GM18517 (cell line): Measurements from ENCODE around the gene POU2F2.
"Not testable (repeated sequence)": the region's sequence is repeated elsewhere in the genome, so short reads cannot be mapped to it uniquely, and the experiment has no call there.

Experiments used
- ATAC-seq: cut with Tn5 transposase; IDR thresholded peaks from one replicate; pipeline ENCODE4 v1.9.1; 2021; ENCODE audit warnings: mild to moderate bottlenecking, moderate library complexity; ENCODE audit not compliant: unreplicated experiment

Gene POU2F2

DNA sequence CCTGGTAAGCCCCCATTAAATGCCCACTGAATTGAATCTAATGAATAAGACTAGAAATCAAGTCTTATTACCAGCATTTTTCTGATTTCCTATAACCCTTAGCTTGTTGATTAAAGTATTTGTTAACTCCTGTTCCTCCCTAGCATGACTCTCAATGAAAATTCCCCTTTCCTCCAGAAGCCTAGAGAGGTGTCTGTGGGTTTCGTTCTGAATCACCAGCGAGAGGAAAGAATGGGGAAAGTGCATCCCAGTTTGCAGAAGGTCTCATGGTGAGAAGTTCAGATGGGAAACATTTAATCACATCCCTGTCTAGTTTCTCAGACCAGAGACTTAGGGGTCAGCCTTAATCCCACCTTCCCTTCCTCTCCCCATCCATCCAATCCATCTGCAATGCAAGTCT, 26.9 kb downstream of the POU2F2 start:
- ATAC-seq: no peak

DNA sequence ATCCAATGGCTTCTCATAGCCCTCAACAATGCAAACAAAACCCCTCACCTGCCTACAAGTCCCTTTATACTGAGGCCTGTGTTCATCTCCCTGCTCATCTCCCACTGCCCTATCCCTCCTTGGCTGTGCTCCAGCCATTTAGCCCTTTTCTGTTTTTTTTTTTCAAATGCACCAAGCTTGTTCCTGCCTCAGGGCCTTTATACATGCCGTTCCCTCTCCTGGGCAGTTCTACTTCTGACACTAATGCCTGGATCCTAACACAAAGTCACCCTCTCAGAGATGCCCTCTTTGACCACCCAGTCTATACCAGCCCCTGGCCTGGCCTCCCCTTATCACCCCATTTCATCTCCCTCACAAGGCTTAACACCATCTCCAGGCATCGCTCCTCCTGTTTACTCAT, 29.4 kb downstream of the POU2F2 start:
- ATAC-seq: no peak

DNA sequence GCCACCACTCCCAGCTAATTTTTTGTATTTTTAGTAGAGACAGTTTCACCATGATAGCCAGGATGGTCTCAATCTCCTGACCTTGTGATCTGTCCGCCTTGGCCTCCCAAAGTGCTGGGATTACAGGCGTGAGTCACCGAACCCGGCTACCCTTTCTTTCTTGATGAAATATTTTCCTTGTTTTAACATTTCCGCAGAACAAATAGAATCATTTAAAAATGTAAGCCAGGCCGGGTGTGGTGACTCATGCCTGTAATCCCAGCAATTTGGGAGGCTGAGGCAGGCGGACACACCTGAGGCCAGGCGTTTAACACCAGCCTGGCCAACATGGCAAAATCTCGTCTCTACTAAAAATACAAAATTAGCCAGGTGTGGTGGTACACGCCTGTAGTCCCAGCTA, 32.0 kb downstream of the POU2F2 start:
- ATAC-seq: not testable (repeated sequence)

DNA sequence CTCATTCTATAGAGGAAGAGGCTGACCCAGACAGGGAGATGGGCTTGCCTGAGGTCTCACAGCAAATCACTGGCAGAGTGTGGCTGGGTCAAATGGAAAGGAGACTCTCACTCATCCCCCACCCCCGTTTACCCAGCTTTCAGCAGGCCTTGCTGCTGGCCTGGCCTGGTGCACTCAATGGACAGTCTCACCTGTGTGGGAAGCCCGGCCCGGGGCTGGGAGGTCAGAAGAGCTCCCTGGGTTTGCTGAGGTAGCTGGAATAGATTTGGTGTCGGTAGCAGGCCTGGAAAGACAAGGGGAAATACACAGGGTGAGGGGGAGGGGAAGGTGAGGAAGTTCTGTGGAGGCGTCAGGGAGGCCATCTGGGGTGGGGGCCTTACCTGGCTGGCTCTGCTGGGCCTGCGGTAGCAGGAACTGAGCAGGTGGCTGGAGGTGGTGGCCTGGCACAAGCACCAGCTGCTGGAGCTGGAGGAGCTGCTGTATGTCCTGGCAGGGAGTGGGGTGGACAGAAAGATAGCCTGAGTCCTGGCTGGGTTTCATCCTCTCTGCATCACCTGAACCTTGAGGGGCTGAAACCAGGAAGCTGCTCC, 32.8 kb downstream of the POU2F2 start:
- no peak for ATAC-seq

DNA sequence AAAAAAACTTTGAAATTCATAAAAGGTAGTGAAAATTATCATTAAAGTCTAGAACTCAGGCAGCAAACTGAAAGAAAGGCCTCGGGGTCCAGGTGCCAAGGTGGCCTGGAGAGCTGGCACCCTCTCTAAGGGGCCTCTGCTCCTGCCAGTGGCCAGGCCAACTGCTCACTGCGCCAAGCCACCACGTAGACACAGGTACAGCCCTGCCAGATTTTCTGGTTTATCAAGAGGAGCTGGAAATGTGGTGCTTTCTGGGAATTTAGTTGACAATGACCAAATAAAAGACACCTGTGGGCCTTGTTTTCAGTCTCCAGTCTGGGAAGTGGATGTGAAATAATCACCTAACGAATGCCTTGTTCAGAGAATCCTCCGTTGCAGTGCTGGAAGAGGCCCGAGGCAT, 33.5 kb downstream of the POU2F2 start:
- ATAC-seq: no peak

DNA sequence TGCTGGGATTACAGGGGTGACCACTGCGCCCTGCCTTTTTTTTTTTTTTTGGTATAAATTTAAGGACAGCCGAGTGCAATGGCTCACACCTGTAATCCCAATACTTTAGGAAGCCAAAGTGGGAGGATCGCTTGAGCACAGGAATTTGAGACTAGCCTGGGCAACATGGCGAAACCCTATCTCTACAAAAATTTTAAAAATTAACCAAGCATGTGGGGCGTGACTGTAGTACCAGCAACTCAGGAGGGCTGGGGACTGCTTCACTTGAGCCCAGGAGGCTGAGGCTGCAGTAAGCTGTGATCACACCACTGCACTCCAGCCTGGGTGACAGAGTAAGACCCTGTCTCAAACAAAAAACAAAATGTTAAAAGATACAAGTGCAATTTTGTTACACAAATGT, 34.8 kb downstream of the POU2F2 start:
- no peak for ATAC-seq

DNA sequence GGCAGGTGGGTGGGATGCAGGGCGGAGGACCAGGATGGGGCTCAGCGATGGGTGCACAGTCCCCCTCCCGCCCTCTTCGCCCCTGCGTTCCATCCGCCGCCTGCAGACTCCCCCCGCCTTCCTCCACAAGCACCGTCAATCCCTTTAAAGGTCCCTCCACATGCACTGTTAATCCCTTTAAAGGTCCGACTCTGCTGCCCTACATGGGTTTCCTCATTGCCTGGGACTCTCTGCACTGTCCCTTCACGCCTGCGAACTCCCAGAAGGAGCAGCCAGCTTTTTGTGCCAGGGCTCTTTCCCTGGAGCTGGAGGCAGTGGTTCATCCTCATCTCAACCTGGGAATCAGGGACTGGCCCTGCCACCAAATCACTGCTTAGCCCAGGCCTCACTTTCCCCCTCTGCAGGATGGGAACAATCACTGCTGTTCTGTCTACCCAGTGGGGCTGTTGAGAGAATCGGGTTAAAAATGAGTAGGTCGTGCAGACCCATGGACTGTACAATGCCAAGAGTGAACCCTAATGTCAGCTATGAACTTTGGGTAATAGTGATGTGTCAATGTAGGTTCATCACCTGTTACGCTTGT, 35.9 kb downstream of the POU2F2 start:
- no peak for ATAC-seq

DNA sequence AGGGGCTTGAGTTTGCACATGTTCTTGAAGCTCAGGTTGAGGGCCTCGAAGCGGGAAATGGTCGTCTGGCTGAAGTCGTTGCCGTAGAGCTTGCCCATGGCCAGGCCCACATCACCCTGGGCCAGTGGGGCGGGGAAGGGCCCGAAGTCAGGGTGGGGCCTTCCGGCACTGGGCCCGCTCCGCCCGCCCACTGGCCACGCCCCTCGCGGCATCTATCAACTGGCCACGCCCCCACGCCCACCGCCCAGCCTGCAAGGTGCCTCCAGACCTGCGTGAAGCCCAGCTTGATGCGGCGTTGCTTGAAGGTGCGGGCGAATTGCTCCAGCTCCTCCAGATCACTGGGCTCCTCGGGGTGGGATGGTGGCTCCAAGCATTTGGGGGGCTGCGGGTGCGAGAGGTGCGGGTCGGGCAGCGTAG, 36.4 kb downstream of the POU2F2 start:
- ATAC-seq: no peak

DNA sequence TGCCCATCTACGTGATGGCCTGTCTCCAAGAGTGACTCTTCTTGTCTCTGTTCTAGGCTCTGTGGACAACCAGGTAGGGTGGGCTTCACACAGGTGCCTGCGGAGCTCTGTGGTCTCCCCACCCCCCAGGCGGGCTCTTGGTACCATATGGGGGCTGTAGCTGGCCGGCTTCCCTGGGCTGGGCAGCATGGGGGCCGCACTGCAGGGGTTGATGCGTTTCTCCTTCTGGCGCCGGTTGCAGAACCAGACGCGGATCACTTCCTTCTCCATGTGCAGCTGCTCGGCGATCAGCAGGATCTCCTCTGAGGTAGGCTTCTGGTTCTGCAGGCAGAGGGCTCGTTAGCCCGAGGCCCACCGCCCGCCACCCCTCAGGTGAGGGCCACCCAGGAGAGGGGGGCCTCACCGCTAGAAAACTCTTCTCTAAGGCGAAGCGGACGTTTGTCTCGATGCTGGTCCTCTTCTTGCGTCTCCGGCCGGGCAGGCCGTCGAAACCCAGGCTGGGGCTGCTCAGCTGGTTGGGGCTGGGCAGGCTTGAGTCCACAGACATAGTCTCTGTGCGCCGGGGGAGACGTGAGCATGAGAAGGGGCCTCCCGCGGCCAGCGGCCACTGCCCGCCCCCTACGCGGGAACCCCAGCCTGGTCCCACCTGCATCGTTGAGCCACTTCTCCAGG, 37.0 kb downstream of the POU2F2 start:
- no peak for ATAC-seq

DNA sequence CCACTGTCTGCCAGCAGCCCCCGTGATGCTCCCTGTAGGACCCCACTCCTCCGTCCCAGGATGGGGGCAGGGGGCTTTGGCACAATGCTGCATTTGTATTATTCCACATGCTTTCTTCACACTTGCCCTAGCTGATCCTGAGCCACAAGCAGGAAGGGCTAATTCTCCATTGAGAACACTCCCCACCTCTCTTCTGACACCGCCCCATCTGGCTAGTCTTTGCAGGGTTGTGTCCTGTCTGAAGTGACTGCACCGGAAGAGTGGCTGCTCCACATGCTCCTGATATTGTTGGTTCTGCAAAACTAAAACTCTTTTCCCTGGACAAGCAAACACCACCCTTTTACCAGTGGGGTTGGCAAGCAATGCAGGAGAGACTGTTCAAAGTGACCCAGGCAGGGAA, 38.3 kb downstream of the POU2F2 start:
- ATAC-seq: no peak

DNA sequence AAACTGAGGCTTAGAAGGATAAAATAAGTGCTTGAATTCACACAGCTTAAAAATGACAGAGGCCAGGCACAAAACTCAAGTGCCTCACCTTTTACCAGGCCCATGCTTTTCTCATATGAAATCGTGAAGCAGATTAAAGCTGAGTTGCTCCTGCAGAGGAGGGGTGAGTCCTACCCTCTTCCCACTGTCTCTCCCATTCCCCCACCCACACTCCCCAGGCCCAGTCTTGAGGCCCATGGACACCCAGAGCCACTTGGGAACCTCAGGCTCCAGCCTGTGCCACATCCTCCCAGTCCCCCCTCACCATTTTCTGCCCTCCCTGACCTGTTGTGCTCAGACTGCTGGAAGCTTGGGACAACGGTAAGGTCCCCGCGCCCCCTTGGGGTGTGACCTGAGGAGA, 38.7 kb downstream of the POU2F2 start:
- ATAC-seq: no peak

DNA sequence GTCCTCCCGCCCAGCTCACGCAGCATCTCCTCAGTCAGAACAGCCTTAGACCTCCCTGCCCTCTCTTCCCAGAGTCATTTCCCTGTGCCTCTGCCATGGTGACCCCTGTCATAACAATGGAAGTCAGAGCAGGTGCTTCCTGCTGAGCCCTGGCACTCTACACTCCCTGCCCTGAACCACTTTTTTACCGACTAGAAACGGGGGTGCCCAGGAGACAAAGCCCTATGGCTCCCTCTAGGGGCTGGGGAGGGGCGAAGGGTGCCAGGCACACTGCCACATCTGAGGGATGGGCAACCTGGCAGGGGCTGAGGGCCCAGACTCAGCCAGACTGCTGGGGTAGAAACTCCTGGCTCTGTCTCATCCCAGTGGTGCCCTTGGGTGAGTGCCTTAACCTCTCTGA, 39.9 kb downstream of the POU2F2 start:
- no peak for ATAC-seq

DNA sequence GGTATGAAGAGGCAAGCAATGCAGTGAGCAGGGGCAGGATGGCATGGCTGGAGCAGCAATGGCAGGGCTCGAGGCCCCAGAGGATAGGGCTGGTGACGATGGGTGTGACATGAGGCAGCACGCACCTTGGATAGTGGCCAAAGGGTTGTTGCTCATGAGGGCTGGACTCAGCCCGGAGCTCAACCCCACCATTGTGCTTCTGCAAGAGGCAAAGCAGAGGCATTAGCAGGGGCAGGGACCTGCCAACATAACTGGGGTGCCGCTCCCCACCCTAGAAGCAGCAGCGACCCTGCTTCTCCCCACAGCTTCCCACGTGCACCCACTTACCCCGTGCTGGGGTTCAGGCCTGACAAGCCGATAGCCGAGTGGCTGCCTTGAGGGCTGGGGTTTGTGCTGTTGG, 40.5 kb downstream of the POU2F2 start:
- no peak for ATAC-seq

DNA sequence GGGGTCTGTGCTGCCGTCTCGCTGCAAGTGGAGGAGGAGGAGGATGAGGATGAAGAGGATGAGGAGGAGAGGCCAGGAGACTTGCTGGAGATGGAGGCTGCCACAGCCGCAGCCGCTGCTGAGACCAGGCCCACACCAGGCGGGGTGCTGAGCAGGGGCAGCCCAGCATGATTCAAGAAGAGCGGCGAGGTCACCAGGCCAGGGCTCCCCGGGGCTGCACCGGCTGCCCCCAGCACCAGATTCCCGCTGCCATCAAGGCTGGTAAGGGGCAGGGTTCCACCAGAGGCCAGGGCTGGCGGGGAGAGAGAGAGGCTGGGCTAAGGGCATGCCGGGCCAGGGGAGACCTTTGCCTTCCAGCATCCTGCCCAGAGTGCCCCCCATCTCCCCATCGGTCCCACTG, 40.9 kb downstream of the POU2F2 start:
- ATAC-seq: no peak

DNA sequence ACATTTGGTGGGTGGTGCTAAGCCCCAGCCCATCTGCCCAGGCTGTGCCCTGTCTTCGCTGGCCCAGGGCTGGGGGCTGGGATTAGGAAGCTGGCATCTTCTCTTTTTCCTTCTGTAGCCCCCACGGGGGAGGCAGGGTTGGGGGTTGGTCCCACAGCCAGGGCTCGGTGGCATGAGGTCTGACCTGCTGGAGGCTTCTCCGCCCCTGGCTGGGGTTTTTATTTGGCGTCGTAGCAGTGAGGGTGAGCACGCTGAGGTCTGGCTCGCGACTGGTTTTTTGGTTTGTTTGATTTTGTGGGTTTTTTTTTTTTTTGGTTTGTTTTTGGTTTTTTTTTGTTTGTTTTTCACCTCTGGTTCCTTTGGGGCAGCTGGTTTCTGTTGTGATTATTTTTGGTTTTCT, 41.6 kb downstream of the POU2F2 start:
- no peak for ATAC-seq

DNA sequence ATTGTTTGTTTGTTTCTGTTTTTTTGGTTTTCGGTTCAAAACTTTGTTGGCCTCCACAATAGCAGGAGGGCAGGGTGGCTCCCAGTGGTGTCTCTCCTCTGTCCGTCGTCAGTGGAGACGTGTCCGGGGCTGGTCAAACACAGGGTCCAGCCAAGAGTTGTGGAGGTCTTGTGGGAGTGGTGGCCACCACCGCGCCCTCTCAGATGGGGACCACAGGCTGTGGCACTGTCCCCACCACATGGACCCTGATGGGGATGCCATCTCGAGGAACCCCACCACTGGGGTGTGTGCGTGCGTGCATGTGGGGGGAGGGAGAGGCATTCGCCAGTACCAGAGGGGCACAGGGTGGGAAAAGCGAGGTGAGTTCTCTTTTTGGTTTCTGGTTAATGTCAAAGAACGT, 42.5 kb downstream of the POU2F2 start:
- no peak for ATAC-seq

DNA sequence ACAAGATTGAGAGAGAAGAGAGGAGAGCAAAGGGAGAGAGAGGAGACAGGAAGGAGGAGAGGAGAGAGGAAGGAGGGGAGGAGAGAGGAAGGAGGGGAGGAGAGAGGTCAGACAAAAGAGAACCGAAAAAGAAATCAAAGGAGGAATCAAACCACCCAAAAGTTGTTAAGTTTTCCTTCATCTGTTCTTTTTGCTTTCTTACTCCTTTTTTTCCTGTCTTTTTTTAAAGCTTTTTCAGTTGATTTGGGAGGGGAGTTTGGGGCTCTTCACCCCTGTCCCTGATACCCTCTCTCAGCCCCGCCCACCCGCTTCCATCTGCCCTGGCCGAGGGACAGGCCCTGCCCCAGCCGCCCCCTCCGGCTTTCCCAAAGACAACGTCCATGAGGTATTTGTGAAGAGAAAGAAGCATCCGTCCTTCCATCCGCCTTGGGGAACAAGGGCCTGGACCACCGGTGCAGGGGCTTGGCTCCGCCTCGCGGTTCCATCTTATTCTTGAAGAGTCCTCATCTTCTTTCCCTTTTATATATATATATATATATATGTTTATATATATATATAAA, 43.0 kb downstream of the POU2F2 start:
- no peak for ATAC-seq

DNA sequence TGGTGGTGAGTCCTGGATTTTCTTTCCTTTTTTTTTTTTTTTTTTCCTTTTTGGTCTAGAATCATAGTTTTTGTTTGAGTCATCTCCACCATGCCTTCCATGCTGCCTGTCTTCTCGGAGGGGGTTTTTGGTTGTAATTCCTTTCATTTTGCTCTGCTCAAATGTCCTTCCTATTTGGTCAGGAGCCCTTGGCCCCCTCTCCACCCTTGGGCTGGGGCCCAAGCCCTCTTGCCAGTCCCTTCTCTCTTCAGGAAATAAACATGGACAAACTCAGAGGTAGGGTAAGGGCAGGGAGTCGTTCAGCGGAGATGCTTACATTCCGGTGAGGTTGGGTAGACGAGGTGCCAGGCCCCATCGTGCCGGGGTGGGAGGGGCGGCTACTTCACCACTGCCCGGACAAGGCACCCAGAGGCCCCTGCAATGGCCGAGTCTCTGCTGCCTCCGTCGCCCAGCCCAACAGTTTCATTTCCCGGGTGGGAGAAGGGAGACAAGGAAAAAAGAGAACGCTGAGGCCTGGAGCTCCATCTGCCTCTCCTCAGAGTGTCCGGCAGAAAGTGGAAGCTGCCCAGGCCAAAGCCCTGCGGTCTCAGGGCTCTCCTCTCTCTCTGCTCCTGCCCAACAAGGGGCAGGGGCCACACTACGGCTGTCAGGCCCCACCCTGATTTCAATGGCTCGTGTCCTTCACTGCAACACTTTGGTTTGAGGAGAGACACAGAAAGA, 43.6 kb downstream of the POU2F2 start:
- ATAC-seq: no peak

DNA sequence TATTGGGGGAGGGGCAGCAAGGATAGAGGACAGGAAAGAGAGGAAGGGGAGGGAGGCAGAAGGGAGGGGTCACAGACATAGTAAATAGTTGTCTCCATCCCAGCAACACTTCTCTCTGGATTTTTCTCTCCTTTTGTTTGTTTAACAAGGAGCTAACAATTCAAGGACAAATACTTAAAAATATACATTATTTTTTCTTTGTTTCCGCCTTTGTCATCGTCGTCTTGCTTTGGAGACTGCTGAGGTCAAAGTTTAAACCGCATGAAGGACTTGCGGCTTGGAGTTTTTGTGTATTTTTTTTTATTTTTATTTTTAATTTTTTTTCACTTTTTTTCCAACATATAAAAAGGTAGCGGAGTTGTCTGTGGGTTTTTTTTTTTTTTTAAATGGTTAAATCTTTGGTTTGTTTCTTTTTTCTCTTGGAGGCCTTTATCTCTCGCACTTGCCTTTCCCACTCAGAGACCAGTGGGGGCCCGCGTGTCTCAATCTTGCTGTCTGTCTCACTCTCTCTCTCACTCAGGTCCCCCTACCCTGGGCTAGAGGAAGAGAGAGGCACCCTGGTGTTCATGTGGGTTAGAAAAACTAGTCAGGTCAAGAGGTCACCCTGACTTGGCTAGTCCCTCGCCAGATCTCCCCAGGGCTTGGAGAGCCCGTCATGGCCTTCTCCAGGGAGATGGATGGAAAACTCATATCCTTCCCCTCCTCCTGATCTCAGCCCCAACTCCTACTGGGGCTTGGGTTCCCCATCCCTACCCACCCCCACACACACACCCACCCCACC, 45.3 kb downstream of the POU2F2 start:
- no peak for ATAC-seq

DNA sequence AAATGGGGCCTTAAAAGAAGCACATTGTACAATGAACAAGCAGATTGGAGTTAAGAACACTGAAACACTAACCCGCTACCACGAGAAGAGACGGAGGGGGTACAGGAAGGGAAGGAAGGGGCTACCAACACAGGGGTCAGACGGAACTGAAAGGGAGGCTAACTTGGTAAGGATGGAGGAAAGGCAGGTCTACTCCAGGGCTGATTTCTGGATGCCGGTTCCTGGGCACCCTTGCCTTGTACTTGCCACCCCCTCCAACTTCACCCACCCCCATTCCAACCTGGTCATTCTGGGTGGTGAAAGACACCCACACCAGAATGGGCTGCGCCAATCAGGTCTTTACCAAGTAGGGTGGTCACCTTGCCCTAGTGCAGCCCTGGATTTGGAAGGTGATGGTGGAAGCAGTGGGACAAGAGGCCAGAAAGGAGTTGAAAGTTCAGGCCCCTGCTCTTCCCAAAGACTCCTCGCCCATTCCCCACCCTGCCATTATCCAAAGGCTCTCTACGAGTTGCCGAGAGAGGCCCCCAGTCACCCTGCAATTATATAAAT, 46.0 kb downstream of the POU2F2 start:
- ATAC-seq: no peak

DNA sequence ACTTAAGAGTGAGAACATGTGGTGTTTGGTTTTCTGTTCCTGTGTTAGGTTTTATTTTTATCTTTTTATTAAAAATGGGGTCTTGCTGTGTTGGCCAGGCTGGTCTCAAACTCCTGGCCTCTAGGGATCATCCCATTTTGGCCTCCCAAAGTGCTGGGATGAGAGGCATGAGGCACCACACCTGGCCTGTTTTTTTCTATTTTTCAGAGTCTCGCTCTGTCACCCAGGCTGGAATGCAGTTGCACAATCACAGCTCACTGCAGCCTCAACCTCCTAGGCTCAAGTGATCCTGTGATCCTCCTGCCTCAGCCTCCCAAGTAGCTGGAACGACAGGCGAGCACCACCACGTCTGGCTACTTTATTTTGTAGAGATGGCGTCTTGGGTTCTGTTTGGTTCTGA, 48.7 kb downstream of the POU2F2 start:
- no peak for ATAC-seq
